ENCODE data around the gene IDI2. TPM values are rescaled to one million over a fixed set of nuclear protein-coding genes. Genes with fewer than 3 reads are reported as not detected.
A peak's percentile ranks its signal among the peaks of the same experiment; 100 is the strongest.

IDI2 gene
- total RNA-seq, 4 donors from 2014 or later, result 0.30 TPM; not detected in 3

DNA sequence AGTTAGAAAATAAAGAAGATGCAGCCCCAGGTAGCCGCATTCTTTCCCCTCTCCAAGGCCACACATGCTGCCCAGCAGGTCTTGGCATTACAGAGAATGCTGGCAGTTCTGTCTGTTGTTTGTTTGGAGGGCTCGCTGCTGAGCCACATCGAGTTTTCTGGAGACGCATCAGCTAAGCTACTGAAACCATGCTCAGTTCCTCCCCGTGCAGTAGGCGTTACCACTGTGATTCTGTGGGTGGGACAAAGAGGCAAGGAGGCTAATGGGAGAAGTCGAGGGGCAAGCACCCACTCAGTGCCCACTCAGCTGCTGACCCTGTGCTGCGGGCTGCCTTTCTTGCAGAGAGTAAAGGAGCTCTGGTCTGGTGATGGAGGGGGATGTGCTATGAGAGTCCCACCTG, 52.9 kb downstream of the IDI2 start:
- WGBS, 2 donors, result 76 to 86% methylated on average over 8 of the region's 8 CpGs

DNA sequence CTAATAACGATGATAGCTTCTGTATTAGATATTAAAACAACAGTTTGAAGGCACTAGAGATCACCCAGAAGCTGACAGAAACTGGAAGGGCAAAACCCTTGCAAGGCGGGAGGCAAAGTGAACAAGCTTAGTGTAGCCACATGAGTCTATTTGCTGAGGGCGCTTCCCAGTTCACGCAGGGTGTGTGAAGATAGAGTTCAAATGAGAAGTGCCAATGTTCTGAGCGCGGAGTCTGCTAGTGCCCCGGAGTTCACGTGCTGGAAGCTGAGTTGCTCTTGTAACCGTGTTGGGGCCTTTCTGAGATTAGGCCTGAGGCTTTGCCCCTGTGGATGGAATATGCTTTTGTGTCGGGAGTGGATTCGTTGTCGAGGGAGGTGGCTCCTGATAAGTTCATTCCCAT, 54.0 kb downstream of the IDI2 start:
- H3K9me3 ChIP-seq, result peaks cover 0 to 27% (median 0%) of the 10 kb centered on the region in 4 donors
- H3K36me3 ChIP-seq, result peaks cover 0 to 5% (median 0%) of the 10 kb centered on the region in 3 donors
- H3K27ac ChIP-seq, result no peak overlapping the region
- peaks cover 0 to 7% (median 0%) of the 10 kb centered on the region in 4 donors for H3K4me1 ChIP-seq
- no peak for DNase-seq (ENCODE audit: low spot score in 2 of 2)
- TF ChIP-seq, protein P1, sequence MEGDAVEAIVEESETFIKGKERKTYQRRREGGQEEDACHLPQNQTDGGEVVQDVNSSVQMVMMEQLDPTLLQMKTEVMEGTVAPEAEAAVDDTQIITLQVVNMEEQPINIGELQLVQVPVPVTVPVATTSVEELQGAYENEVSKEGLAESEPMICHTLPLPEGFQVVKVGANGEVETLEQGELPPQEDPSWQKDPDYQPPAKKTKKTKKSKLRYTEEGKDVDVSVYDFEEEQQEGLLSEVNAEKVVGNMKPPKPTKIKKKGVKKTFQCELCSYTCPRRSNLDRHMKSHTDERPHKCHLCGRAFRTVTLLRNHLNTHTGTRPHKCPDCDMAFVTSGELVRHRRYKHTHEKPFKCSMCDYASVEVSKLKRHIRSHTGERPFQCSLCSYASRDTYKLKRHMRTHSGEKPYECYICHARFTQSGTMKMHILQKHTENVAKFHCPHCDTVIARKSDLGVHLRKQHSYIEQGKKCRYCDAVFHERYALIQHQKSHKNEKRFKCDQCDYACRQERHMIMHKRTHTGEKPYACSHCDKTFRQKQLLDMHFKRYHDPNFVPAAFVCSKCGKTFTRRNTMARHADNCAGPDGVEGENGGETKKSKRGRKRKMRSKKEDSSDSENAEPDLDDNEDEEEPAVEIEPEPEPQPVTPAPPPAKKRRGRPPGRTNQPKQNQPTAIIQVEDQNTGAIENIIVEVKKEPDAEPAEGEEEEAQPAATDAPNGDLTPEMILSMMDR (IDR thresholded peaks at IDR 0.05), result no peak
- TF ChIP-seq EP300 (IDR thresholded peaks at IDR 0.05) (no peak), POLR2A (IDR thresholded peaks at IDR 0.05) (no peak)
- WGBS, 2 donors, result 82 to 86% methylated on average over 12 of the region's 12 CpGs
- H3K4me3 ChIP-seq, result no peak overlapping the region
- no peaks in the 10 kb centered on the region for H3K27me3 ChIP-seq

More for the DNA sequence above, 52.9 kb downstream of the IDI2 start:
- DNase-seq (ENCODE audit: low spot score in 2 of 2), result no peak
- Histone ChIP-seq H3K4me3 (no peak overlapping the region), H3K36me3 (peaks cover 0 to 8% (median 0%) of the 10 kb centered on the region in 3 donors), H3K9me3 (peaks cover 0 to 18% (median 0%) of the 10 kb centered on the region in 4 donors), H3K4me1 (peaks cover 0 to 7% (median 0%) of the 10 kb centered on the region in 4 donors), H3K27me3 (no peaks in the 10 kb centered on the region), H3K27ac (no peak overlapping the region)
- TF ChIP-seq, protein P1 (IDR thresholded peaks at IDR 0.05), result no peak
- no peak for TF ChIP-seq EP300 (IDR thresholded peaks at IDR 0.05)
- TF ChIP-seq POLR2A (IDR thresholded peaks at IDR 0.05), result no peak

DNA sequence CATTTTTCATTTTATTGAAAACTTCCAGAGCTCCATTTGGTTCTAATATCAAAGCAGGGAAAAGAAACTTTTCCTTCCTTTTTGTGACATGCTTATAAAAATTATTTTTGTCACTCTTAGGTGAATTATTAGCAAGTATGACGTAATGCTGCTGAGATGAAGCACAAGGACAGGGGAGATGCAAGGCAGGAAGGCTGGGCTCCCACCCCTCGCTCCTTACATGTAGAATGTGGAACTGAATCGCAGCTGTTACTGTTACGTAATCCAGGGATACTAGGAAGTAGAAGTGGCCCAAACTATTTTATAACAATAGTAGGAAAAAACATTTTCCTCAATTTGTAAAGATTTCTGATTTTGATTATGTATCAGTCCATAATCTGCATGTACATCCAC, 54.5 kb downstream of the IDI2 start:
- Histone ChIP-seq H3K36me3 (peaks cover 0 to under 1% (median 0%) of the 10 kb centered on the region in 3 donors), H3K4me3 (no peak overlapping the region), H3K27ac (no peak overlapping the region), H3K27me3 (no peaks in the 10 kb centered on the region), H3K4me1 (peaks cover 0 to 7% (median 0%) of the 10 kb centered on the region in 4 donors), H3K9me3 (peaks cover 0 to 27% (median 0%) of the 10 kb centered on the region in 4 donors)
- DNase-seq (ENCODE audit: low spot score in 2 of 2), result peak in 1 of 2 donors; percentile 21
- no peak for TF ChIP-seq POLR2A (IDR thresholded peaks at IDR 0.05)
- TF ChIP-seq, protein P1 (IDR thresholded peaks at IDR 0.05), result no peak
- TF ChIP-seq EP300 (IDR thresholded peaks at IDR 0.05), result no peak
- 67 to 79% methylated on average over 4 of the region's 4 CpGs for WGBS, 2 donors

DNA sequence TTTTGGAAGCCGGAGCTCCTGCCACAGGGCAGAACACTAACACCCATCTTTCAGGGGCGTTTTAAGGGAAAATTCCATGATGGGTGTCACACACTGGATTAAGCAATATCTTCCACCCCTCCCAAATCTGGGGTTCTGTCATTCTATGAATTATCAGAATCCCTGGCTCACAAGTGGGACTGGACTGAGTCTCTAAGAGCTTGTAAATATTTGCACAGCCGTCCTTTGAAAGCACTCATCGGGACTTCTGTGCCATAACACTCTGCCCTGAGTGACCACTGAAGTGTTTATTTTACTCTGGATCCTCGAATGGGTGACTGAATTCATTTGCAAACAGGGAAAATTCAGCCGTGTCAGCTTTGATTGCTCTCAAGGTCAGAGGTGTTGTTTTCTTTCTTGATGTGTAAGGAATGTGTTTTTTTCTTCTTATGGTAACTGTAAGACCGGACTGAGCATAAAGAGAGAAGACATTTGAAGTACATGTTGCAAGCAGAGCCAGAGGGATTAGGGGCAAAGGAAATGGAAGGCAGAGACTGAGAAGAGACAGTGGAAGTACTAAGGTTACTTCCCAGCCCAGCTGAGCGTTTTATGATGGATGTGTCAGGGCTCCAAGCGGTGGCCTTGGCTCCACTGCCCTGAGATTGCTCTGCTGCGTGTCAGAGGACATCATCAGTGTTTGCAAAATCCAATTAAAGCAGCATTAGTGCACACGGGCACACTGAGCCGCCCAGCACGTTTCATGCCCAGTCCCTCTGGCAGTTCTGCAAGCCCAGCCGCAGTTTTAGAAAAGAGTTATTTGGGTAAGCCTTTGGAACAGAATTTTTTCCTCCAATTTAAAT, 55.1 kb downstream of the IDI2 start:
- H3K27ac ChIP-seq, result no peak overlapping the region
- DNase-seq (ENCODE audit: low spot score in 2 of 2), result no peak

More for the DNA sequence above, 55.1 kb downstream of the IDI2 start:
- H3K4me3 ChIP-seq, result no peak overlapping the region
- H3K36me3 ChIP-seq, result no peaks in the 10 kb centered on the region
- WGBS, 2 donors, result 36 to 40% methylated on average over 14 of the region's 14 CpGs
- H3K4me1 ChIP-seq, result peaks cover 0 to 7% (median 0%) of the 10 kb centered on the region in 4 donors
- H3K9me3 ChIP-seq, result peaks cover 0 to 27% (median 0%) of the 10 kb centered on the region in 4 donors
- no peaks in the 10 kb centered on the region for H3K27me3 ChIP-seq
- TF ChIP-seq EP300 (IDR thresholded peaks at IDR 0.05) (no peak), POLR2A (IDR thresholded peaks at IDR 0.05) (no peak)
- TF ChIP-seq, protein P1 (IDR thresholded peaks at IDR 0.05), result no peak

Data from tibial nerve (tissue), 4 donors.